CD4-positive, alpha-beta T cell (primary cell): ENCODE results near the gene MKKS. TPM values are rescaled to one million over a fixed set of nuclear protein-coding genes. Genes with fewer than 3 reads are reported as not detected.

Experiments
- ATAC-seq: fragments of 200-7000 bp; cut with Tn5 transposase; one replicate; pipeline ENCODE4 v1.10.0; 2022; ENCODE audit warnings: mild to moderate bottlenecking; ENCODE audit not compliant: poor library complexity
- CTCF ChIA-PET: fragments of 350-600 bp; sonication (Branson Sonifier 250); formaldehyde crosslinking; loops from one replicate; lab custom pipeline; 2021; ENCODE audit warnings: antibody characterized with exemption, inconsistent platforms; lab: Charles Lee
- POLR2A ChIA-PET: fragments of 350-600 bp; sonication (Branson Sonifier 250); formaldehyde crosslinking; loops from one replicate; lab custom pipeline; 2021; ENCODE audit warnings: antibody characterized with exemption, inconsistent platforms; lab: Charles Lee
- DNase-seq, 14 experiments: peaks; one replicate each; pipeline ENCODE4 v3.0.0-alpha.2; 2013 to 2020; ENCODE audit warnings: mixed read lengths in 2 of 14
- H3K27ac ChIP-seq, 2 donors: one replicate each; pipeline versions ENCODE4 v1.5.1 to v1.7.0; 2013; ENCODE audit warnings: low read length in 2 of 2, low read depth in 1 of 2, mild to moderate bottlenecking in 1 of 2
- H3K27me3 ChIP-seq, 2 experiments: 1 replicate in 1 of 2; 2 replicates in 1 of 2; pipeline versions ENCODE4 v1.6.1 to v1.7.0; 2013; ENCODE audit warnings: low read length in 2 of 2, control low read depth in 1 of 2, mild to moderate bottlenecking in 1 of 2, moderate library complexity in 1 of 2; ENCODE audit not compliant: insufficient read depth in 2 of 2, control insufficient read depth in 1 of 2
- H3K36me3 ChIP-seq: one replicate; pipeline ENCODE4 v1.6.1; 2013; ENCODE audit warnings: low read length, control low read depth; ENCODE audit not compliant: insufficient read depth
- H3K4me1 ChIP-seq: one replicate; pipeline ENCODE4 v1.6.1; 2013; ENCODE audit warnings: low read length, control low read depth; ENCODE audit not compliant: insufficient read depth
- H3K4me3 ChIP-seq: one replicate; pipeline ENCODE4 v1.5.1; 2013; ENCODE audit warnings: mild to moderate bottlenecking, low read length, moderate library complexity
- H3K9me3 ChIP-seq, 2 experiments: 1 replicate in 1 of 2; 2 replicates in 1 of 2; pipeline versions ENCODE4 v1.6.1 to v1.7.0; 2013; ENCODE audit warnings: low read length in 2 of 2, mild to moderate bottlenecking in 2 of 2, control low read depth in 1 of 2, moderate library complexity in 1 of 2; ENCODE audit not compliant: control insufficient read depth in 1 of 2, insufficient read depth in 1 of 2
- H3K27ac Mint-ChIP-seq: one replicate; pipeline ENCODE4 v1.8.0; 2020; ENCODE audit warnings: mixed read lengths
- H3K27me3 Mint-ChIP-seq: one replicate; pipeline ENCODE4 v1.8.0; 2021; ENCODE audit warnings: mixed read lengths
- H3K36me3 Mint-ChIP-seq: one replicate; pipeline ENCODE4 v1.8.0; 2021; ENCODE audit warnings: low read depth, mixed read lengths
- H3K4me1 Mint-ChIP-seq: one replicate; pipeline ENCODE4 v1.8.0; 2021; ENCODE audit warnings: low read depth, mixed read lengths
- H3K4me3 Mint-ChIP-seq: one replicate; pipeline ENCODE4 v1.8.0; 2020; ENCODE audit warnings: mild to moderate bottlenecking, mixed read lengths
- H3K9me3 Mint-ChIP-seq: one replicate; pipeline ENCODE4 v1.8.0; 2020; ENCODE audit warnings: mixed read lengths
- CTCF ChIP-seq: fragments of 200-600 bp; IDR thresholded peaks from one replicate; pipeline ENCODE4 v1.8.0; 2022; ENCODE audit warnings: antibody characterized with exemption, mild to moderate bottlenecking
- intact Hi-C, 2 experiments: fragments of 100-400 bp; cut with DNase I in 1 of 2; cut with micrococcal nuclease in 1 of 2; formaldehyde crosslinking; loops; one replicate each; pipeline versions ENCODE4 v1.15.1 to v1.9.0; 2023 to 2025; cut with DNase I, micrococcal nuclease
- total RNA-seq, 174 experiments: library from RNA in 2 of 174; stranded (reverse) in 2 of 174; gene quantifications; one replicate each; pipeline ENCODE4 v1.2.3 and lab custom pipeline; 2021 to 2026

MKKS gene
- total RNA-seq, 2 experiments from 2014 or later, result 0.66 to 0.78 TPM

GRCh38 chr20:10412591-10413408 is 21.2 kb downstream of the MKKS start:
- no peak for TF ChIP-seq CTCF
- DNase-seq (no peak), ATAC-seq (no peak)
- no peaks in the 10 kb centered on the region for H3K9me3 ChIP-seq
- intact Hi-C loops, result no loop called here
- Mint-ChIP-seq H3K4me3 (no peak overlapping the region), H3K27me3 (no peaks in the 10 kb centered on the region), H3K4me1 (peaks cover 4% of the 10 kb centered on the region), H3K27ac (no peak overlapping the region), H3K36me3 (peaks cover 47% of the 10 kb centered on the region), H3K9me3 (no peaks in the 10 kb centered on the region)
- H3K36me3 ChIP-seq, result peaks cover 25% of the 10 kb centered on the region
- no peak overlapping the region for H3K27ac ChIP-seq
- no peaks in the 10 kb centered on the region for H3K4me1 ChIP-seq
- CTCF ChIA-PET, result no interaction called here
- POLR2A ChIA-PET, result no interaction called here
- H3K27me3 ChIP-seq, result no peaks in the 10 kb centered on the region
- H3K4me3 ChIP-seq, result no peak overlapping the region

GRCh38 chr20:10411673-10412072 is 22.3 kb downstream of the MKKS start:
- CTCF ChIA-PET, result no interaction called here
- Mint-ChIP-seq H3K27me3 (no peaks in the 10 kb centered on the region), H3K4me3 (no peak overlapping the region), H3K27ac (no peak overlapping the region), H3K9me3 (no peaks in the 10 kb centered on the region), H3K4me1 (no peaks in the 10 kb centered on the region), H3K36me3 (peaks cover 43% of the 10 kb centered on the region)
- POLR2A ChIA-PET, result no interaction called here
- Histone ChIP-seq H3K27ac (no peak overlapping the region), H3K4me3 (no peak overlapping the region), H3K36me3 (peaks cover 23% of the 10 kb centered on the region), H3K4me1 (no peaks in the 10 kb centered on the region), H3K9me3 (no peaks in the 10 kb centered on the region), H3K27me3 (no peaks in the 10 kb centered on the region)
- ATAC-seq (no peak), DNase-seq (no peak)
- intact Hi-C loops, result no loop called here
- TF ChIP-seq CTCF, result no peak

GRCh38 chr20:10408108-10408813 is 25.8 kb downstream of the MKKS start:
- H3K4me3 Mint-ChIP-seq, result no peak overlapping the region
- H3K9me3 Mint-ChIP-seq, result no peaks in the 10 kb centered on the region
- H3K27ac Mint-ChIP-seq, result no peak overlapping the region
- H3K36me3 ChIP-seq, result peaks cover 27% of the 10 kb centered on the region
- ChIA-PET POLR2A (no interaction called here), CTCF (no interaction called here)
- H3K4me3 ChIP-seq, result no peak overlapping the region
- intact Hi-C loops, result no loop called here
- no peak for DNase-seq
- TF ChIP-seq CTCF, result no peak
- H3K27me3 Mint-ChIP-seq, result no peaks in the 10 kb centered on the region
- no peak overlapping the region for H3K27ac ChIP-seq
- H3K36me3 Mint-ChIP-seq, result peaks cover 31% of the 10 kb centered on the region
- H3K4me1 ChIP-seq, result no peaks in the 10 kb centered on the region
- ATAC-seq, result no peak
- H3K27me3 ChIP-seq, result no peaks in the 10 kb centered on the region
- H3K4me1 Mint-ChIP-seq, result no peaks in the 10 kb centered on the region
- H3K9me3 ChIP-seq, result no peaks in the 10 kb centered on the region
